Mammary epithelial cell (primary cell): ENCODE data around the gene GGA2.
"Not testable (repeated sequence)": the region's sequence is repeated elsewhere in the genome, so short reads cannot be mapped to it uniquely, and the experiment has no call there.

Experiments
- EZH2 ChIP-seq: IDR thresholded peaks from 2 replicates; pipeline ENCODE4 v1.6.1; 2012; ENCODE audit warnings: low read length, inconsistent platforms, borderline replicate concordance
- TF ChIP-seq, protein P1 (sequence below), 2 donors: IDR thresholded peaks in 1 of 2; conservative IDR thresholded peaks in 1 of 2; 2 replicates each; pipeline ENCODE4 v1.5.1; 2011 to 2012; ENCODE audit warnings: inconsistent platforms in 2 of 2, low read length in 2 of 2, mild to moderate bottlenecking in 2 of 2, control low read depth in 1 of 2, low read depth in 1 of 2; ENCODE audit not compliant: insufficient read depth in 1 of 2; ENCODE audit errors: extremely low read depth in 1 of 2

DNA sequence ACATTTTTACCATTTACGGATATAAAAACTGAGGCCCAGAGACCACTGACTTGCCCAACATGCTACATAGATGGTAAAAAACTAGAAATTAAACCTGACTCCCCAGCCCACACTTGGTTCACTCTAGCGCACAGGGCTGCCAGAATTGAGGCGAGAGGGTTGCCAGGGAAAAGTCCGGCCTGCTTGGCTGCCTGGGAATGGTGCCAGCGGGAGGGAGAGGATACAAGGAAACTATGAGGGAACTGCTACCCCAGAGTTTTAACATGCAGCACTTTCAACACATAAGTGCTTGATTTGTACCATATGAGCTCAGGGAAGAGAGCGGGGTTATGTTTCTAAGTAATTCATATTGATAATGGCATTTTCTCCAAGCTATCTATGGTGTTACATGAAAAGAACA, 47.3 kb downstream of the GGA2 start:
- TF ChIP-seq, protein P1, sequence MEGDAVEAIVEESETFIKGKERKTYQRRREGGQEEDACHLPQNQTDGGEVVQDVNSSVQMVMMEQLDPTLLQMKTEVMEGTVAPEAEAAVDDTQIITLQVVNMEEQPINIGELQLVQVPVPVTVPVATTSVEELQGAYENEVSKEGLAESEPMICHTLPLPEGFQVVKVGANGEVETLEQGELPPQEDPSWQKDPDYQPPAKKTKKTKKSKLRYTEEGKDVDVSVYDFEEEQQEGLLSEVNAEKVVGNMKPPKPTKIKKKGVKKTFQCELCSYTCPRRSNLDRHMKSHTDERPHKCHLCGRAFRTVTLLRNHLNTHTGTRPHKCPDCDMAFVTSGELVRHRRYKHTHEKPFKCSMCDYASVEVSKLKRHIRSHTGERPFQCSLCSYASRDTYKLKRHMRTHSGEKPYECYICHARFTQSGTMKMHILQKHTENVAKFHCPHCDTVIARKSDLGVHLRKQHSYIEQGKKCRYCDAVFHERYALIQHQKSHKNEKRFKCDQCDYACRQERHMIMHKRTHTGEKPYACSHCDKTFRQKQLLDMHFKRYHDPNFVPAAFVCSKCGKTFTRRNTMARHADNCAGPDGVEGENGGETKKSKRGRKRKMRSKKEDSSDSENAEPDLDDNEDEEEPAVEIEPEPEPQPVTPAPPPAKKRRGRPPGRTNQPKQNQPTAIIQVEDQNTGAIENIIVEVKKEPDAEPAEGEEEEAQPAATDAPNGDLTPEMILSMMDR (conservative IDR thresholded peaks at IDR 0.05 in 1 of 2, IDR thresholded peaks at IDR 0.05 in 1 of 2; ENCODE audit: extremely low read depth in 1 of 2, insufficient read depth in 1 of 2, low read depth in 1 of 2, low read length in 2 of 2) = not testable (repeated sequence)
- TF ChIP-seq EZH2 = not testable (repeated sequence)
